Ishikawa (cell line): ENCODE results near the gene NR5A2.

Experiments
- CEBPB ChIP-seq: IDR thresholded peaks from 2 replicates; pipeline ENCODE4 v1.6.1; 2012
- CREB1 ChIP-seq: IDR thresholded peaks from 2 replicates; pipeline ENCODE4 v1.6.1; 2012; ENCODE audit warnings: low read depth
- EGR1 ChIP-seq: IDR thresholded peaks from 2 replicates; pipeline ENCODE4 v1.6.1; 2012
- EP300 ChIP-seq: IDR thresholded peaks from 2 replicates; pipeline ENCODE4 v1.6.1; 2012; ENCODE audit warnings: borderline replicate concordance
- FOXM1 ChIP-seq: IDR thresholded peaks from 2 replicates; pipeline ENCODE4 v1.6.1; 2012; ENCODE audit warnings: low read depth, borderline replicate concordance
- NFIC ChIP-seq: IDR thresholded peaks from 2 replicates; pipeline ENCODE4 v1.6.1; 2012
- RAD21 ChIP-seq: IDR thresholded peaks from 2 replicates; pipeline ENCODE4 v1.6.1; 2012; ENCODE audit warnings: low read depth
- TAF1 ChIP-seq: IDR thresholded peaks from 2 replicates; pipeline ENCODE4 v1.6.1; 2012; ENCODE audit warnings: low read depth, mild to moderate bottlenecking
- TCF12 ChIP-seq: IDR thresholded peaks from 2 replicates; pipeline ENCODE4 v1.6.1; 2012; ENCODE audit warnings: low read depth
- TEAD4 ChIP-seq: IDR thresholded peaks from 2 replicates; pipeline ENCODE4 v1.6.1; 2012
- YY1 ChIP-seq: IDR thresholded peaks from 2 replicates; pipeline ENCODE4 v1.6.1; 2012; ENCODE audit warnings: low read depth
- ZBTB7A ChIP-seq: IDR thresholded peaks from 2 replicates; pipeline ENCODE4 v1.6.1; 2012; ENCODE audit warnings: low read depth
- TF ChIP-seq, protein P1 (sequence below): IDR thresholded peaks from 2 replicates; pipeline ENCODE4 v1.6.1; 2012; ENCODE audit warnings: low read depth, mild to moderate bottlenecking
- TF ChIP-seq, protein P2 (sequence below): IDR thresholded peaks from 2 replicates; pipeline ENCODE4 v1.6.1; 2012
- TF ChIP-seq, protein P3 (sequence below): IDR thresholded peaks from 2 replicates; pipeline ENCODE4 v1.6.1; 2012

Gene NR5A2

DNA sequence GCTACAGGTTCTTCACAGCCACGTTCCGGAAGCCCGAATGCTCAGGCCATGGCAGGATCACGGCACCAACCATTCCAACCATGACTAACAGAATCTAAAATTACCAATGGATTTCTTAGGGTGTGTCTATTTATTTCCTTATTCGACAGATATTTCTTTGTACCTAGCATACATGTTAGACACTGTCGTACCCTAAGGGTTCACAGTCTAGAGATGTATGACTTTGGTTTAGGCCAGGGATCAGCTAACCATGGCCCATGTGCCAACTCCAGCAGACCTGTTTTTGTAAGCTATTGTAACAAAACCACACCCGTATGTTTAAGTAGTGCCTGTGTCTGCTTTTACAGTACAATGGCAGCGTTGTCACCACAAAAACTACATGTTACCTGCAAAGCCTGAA, 167.0 kb downstream of the NR5A2 start:
- TF ChIP-seq TAF1 (no peak), TEAD4 (no peak), EP300 (no peak), FOXM1 (no peak), TCF12 (no peak), ZBTB7A (no peak), CEBPB (no peak), RAD21 (no peak), CREB1 (no peak), NFIC (no peak)
- TF ChIP-seq, protein P1, sequence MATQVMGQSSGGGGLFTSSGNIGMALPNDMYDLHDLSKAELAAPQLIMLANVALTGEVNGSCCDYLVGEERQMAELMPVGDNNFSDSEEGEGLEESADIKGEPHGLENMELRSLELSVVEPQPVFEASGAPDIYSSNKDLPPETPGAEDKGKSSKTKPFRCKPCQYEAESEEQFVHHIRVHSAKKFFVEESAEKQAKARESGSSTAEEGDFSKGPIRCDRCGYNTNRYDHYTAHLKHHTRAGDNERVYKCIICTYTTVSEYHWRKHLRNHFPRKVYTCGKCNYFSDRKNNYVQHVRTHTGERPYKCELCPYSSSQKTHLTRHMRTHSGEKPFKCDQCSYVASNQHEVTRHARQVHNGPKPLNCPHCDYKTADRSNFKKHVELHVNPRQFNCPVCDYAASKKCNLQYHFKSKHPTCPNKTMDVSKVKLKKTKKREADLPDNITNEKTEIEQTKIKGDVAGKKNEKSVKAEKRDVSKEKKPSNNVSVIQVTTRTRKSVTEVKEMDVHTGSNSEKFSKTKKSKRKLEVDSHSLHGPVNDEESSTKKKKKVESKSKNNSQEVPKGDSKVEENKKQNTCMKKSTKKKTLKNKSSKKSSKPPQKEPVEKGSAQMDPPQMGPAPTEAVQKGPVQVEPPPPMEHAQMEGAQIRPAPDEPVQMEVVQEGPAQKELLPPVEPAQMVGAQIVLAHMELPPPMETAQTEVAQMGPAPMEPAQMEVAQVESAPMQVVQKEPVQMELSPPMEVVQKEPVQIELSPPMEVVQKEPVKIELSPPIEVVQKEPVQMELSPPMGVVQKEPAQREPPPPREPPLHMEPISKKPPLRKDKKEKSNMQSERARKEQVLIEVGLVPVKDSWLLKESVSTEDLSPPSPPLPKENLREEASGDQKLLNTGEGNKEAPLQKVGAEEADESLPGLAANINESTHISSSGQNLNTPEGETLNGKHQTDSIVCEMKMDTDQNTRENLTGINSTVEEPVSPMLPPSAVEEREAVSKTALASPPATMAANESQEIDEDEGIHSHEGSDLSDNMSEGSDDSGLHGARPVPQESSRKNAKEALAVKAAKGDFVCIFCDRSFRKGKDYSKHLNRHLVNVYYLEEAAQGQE: no peak

DNA sequence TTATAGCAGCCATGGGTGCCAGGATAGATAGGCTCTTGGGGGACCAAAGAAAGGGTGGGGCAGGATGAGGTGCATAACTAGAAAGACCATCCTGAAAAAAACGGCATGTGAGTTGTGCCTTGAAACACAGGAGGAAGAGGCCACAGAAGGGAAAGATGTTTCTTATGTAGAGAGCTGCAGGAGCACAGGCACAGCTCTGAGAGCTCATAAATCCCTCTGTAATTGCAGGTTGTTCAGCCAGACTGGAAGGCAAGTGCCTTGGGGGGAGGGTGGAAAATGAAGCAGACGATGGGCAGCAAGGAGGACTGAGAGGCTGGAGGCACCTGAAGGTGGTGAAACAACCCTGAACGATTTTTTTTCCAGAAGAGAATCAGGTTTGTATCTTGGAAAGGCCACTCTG, 170.7 kb downstream of the NR5A2 start:
- TF ChIP-seq EGR1 (no peak), FOXM1 (no peak)

DNA sequence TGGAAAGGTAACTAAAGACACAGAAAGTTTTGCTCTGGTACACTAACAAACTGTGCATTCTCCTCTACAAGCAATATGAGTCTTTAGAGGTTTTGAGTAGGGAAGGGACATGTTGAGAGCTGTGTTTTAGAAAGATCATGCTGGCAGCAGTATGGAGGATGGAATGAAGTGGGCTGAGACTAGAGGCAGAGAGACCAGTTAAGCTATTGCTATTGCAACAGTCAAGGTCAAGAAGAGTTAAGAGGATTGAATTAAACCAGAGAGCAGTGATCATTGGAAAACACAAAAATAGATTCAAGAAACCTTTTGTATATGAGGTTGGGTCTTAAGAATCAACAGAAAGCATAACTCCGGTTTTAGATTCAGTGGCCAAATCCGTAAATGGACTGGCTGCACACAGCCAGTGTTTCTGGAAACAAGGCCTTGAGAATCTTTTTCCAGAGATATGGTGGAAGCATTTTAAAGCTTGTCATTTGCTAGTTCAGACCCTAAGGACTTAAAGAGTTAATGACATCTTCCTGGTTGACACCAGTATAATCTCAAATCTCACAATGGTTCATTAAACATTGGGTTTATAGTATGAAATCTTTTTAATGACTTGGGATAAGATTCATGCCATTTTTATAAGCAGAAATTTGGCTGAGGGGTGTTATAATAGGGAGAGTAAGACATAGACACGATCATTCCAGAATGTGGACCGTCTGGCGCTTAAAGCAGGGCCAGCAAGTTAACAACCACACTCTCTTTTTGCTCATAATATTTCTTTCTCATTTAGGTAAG, 177.9 kb downstream of the NR5A2 start:
- TF ChIP-seq TAF1: no peak
- TF ChIP-seq, protein P2, sequence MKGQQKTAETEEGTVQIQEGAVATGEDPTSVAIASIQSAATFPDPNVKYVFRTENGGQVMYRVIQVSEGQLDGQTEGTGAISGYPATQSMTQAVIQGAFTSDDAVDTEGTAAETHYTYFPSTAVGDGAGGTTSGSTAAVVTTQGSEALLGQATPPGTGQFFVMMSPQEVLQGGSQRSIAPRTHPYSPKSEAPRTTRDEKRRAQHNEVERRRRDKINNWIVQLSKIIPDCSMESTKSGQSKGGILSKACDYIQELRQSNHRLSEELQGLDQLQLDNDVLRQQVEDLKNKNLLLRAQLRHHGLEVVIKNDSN: no peak

DNA sequence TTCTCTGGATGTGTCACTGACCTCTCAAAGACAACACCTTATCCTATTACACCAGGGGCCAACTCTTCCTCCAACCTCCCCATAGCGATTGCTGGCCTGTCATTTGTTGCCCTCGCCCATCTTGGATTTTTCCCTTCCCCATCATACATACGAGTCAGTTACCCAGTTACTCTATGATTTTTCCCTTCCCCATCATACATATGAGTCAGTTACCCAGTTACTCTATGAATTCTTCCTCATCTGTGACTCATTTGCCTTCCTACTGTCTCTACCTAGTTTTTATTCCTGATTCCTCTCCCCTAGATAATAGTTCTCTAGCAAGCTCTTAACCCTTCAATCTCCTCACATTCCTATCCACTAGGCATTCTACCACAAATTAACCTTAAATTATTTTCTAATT, 178.8 kb downstream of the NR5A2 start:
- TF ChIP-seq CEBPB: no peak
- no peak for TF ChIP-seq TEAD4
- TF ChIP-seq, protein P1: no peak
- TF ChIP-seq YY1: no peak

DNA sequence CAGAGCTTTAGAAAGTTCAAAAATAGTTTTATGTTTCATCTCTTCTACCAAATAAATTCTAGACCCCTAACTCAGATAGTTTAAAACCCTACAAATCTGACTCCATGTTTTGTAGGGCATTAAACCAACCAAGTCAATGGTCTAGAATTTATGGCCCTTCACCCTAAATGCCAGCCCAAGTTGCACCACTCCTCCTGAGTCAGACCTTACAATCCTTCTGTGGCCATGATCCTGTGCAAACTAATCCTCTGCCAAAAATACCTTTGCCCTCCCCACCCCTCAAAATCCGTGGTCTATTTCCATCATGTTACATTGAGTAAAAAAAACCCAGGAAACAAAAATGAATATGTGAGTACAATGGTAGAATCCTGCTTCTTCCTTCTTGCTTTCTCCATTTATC, 179.3 kb downstream of the NR5A2 start:
- TF ChIP-seq EP300 (no peak), ZBTB7A (no peak), YY1 (no peak), TAF1 (no peak), CREB1 (no peak), TCF12 (no peak), RAD21 (no peak)
- TF ChIP-seq, protein P1: no peak
- TF ChIP-seq, protein P3, sequence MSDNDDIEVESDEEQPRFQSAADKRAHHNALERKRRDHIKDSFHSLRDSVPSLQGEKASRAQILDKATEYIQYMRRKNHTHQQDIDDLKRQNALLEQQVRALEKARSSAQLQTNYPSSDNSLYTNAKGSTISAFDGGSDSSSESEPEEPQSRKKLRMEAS: no peak

DNA sequence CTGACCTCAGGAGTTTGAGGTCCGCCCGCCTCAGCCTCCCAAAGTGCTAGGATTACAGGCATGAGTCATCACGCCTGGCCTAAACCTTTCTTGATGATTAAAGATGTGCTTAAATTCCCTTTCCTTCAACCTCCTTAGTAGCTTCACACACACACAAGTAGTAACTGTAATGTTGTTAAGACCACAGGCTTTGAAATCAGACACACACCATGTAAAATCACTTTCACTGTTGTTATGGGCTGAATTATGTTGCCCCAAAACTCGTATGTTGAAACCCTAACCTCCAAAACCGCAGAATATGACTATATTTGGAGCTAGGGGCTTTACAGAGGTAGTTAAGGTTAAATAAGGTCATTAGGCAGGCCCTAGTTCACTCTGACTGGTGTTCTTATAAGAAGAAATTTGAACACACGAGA, 180.2 kb downstream of the NR5A2 start:
- TF ChIP-seq EP300 (no peak), RAD21 (no peak)
- TF ChIP-seq, protein P1: no peak
